ENCODE measurements around the gene FCGR2B.
"Not testable (repeated sequence)": the region's sequence is repeated elsewhere in the genome, so short reads cannot be mapped to it uniquely, and the experiment has no call there.

Gene FCGR2B

GRCh38 chr1:161643481-161644208 lies 19.3 kb upstream of the FCGR2B start:
- not testable (repeated sequence) for FAIRE-seq; DNase-seq (ENCODE audit: insufficient read length, low spot score)

- DNase-seq (ENCODE audit: insufficient read length, low spot score); FAIRE-seq: not testable (repeated sequence)
Observed at GRCh38 chr1:161644855-161645254, 18.1 kb upstream of the FCGR2B start.

- FAIRE-seq = not testable (repeated sequence)
Observed at GRCh38 chr1:161647507-161648360, 15.2 kb upstream of the FCGR2B start.

GRCh38 chr1:161653541-161653940 lies 9.4 kb upstream of the FCGR2B start:
- FAIRE-seq = not testable (repeated sequence)

More at GRCh38 chr1:161647507-161648360, 15.2 kb upstream of the FCGR2B start:
- DNase-seq (ENCODE audit: insufficient read length, low spot score) = not testable (repeated sequence)

GRCh38 chr1:161653971-161654370 lies 9.0 kb upstream of the FCGR2B start:
- not testable (repeated sequence) for DNase-seq (ENCODE audit: insufficient read length, low spot score); FAIRE-seq

More at GRCh38 chr1:161653541-161653940, 9.4 kb upstream of the FCGR2B start:
- DNase-seq (ENCODE audit: insufficient read length, low spot score) = not testable (repeated sequence)

- DNase-seq (ENCODE audit: insufficient read length, low spot score); FAIRE-seq: not testable (repeated sequence)
Observed at GRCh38 chr1:161658524-161658923, 4.4 kb upstream of the FCGR2B start.

- not testable (repeated sequence) for FAIRE-seq; DNase-seq (ENCODE audit: insufficient read length, low spot score)
Observed at GRCh38 chr1:161661660-161662311, 1.2 kb upstream of the FCGR2B start.

GRCh38 chr1:161663569-161663968 lies 626 bp downstream of the FCGR2B start:
- not testable (repeated sequence) for FAIRE-seq; DNase-seq (ENCODE audit: insufficient read length, low spot score)

GRCh38 chr1:161664689-161665088 lies 1.7 kb downstream of the FCGR2B start:
- FAIRE-seq; DNase-seq (ENCODE audit: insufficient read length, low spot score): not testable (repeated sequence)

GRCh38 chr1:161671045-161672020 lies 8.4 kb downstream of the FCGR2B start:
- FAIRE-seq; DNase-seq (ENCODE audit: insufficient read length, low spot score): not testable (repeated sequence)

GRCh38 chr1:161673437-161673836 lies 10.5 kb downstream of the FCGR2B start:
- FAIRE-seq; DNase-seq (ENCODE audit: insufficient read length, low spot score): not testable (repeated sequence)

GRCh38 chr1:161674447-161674846 lies 11.5 kb downstream of the FCGR2B start:
- DNase-seq (ENCODE audit: insufficient read length, low spot score); FAIRE-seq: not testable (repeated sequence)

GRCh38 chr1:161674908-161675307 lies 12.0 kb downstream of the FCGR2B start:
- not testable (repeated sequence) for FAIRE-seq

GRCh38 chr1:161676441-161676840 lies 13.5 kb downstream of the FCGR2B start:
- TF ChIP-seq POLR2A (IDR thresholded peaks at IDR 0.05; ENCODE audit: low read depth, low read length) = no peak

More at GRCh38 chr1:161674908-161675307, 12.0 kb downstream of the FCGR2B start:
- not testable (repeated sequence) for DNase-seq (ENCODE audit: insufficient read length, low spot score)

More at GRCh38 chr1:161676441-161676840, 13.5 kb downstream of the FCGR2B start:
- FAIRE-seq (no peak), DNase-seq (ENCODE audit: insufficient read length, low spot score) (no peak)

Measured in H54 (cell line).